ENCODE measurements around the gene CCDC12.

DNA sequence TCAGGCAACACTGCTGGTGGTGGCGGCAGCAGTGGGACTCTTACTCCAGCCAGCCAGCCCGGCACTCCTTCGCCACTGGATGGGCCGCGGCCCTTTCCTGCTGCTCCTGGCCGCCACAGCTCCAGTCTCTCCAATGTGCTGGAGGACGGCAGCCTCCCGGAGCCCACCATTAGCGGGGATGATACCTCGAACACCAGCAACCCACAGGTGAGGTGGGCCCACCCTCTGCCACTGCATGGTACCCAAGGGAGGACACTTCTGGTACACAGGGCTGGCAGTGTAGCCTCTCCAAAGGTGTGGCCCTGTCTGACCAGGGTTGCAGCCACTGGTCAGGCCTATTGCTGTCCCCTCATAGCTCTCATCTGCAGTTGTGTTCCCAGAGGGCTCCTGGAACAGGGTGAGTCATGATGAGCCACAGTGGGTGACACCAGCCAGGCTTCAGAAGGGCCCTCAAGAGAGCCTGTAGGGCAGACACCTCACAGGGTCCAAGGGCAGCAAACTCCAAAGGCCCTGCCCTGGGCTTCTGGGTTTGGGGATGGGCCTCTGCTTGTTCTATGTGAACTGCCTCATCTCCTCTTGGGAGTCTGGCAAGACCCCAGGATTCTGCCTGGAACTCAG is 23.8 kb upstream of the CCDC12 start:
- TF ChIP-seq, protein P1, sequence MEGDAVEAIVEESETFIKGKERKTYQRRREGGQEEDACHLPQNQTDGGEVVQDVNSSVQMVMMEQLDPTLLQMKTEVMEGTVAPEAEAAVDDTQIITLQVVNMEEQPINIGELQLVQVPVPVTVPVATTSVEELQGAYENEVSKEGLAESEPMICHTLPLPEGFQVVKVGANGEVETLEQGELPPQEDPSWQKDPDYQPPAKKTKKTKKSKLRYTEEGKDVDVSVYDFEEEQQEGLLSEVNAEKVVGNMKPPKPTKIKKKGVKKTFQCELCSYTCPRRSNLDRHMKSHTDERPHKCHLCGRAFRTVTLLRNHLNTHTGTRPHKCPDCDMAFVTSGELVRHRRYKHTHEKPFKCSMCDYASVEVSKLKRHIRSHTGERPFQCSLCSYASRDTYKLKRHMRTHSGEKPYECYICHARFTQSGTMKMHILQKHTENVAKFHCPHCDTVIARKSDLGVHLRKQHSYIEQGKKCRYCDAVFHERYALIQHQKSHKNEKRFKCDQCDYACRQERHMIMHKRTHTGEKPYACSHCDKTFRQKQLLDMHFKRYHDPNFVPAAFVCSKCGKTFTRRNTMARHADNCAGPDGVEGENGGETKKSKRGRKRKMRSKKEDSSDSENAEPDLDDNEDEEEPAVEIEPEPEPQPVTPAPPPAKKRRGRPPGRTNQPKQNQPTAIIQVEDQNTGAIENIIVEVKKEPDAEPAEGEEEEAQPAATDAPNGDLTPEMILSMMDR (conservative IDR thresholded peaks at IDR 0.05): no peak
- TF ChIP-seq ZFX (IDR thresholded peaks at IDR 0.05): no peak
